ENCODE data around the gene LIPT2.

LIPT2 gene

DNA sequence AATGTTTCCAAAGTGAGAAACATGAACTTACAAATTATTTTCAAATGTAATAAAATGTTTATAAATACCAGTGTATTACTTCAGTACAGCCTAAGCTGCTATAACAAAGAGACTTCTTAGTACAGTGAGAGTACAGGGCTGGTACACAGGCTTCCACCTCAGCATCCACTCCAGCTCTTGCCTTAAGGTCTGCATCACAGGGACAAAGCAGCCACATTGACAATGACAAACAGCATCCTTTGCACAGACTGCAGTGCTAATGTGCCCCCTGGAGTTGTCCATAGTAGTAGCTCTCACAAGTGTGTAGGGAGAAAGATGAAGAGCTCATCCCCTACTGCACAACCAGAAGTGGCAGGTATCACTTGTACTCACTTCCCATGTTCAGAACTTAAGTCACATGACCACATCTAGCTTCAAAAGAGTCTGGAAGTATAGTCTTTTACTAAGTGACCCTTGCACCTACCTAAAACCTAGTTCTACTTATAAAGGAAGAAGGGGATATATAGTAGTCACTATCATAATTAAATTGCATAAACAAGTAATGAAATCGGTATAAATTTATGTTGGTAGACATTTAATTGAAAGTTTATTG is 10.7 kb upstream of the LIPT2 start:
- DNase-seq (ENCODE audit: low read depth in 2 of 3, low spot score in 2 of 3): no peak

DNA sequence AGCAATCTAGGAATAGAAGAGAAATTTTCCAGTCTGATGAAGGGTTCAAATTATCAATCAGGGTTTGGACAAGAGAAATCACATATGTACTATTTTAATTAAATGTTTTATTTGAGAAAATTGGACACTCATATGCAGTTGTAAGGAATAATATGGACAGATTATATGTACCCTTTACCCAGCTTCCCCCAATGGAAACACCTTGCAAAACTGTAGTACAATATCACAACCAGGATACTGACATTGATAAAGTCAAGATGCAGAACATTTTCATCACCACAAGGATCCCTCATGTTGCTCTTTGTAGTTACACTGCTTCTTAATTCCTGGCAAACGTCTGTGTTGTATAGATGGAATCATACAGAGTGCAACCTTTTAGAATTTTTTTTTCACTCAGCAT is 1.4 kb upstream of the LIPT2 start:
- no peak for DNase-seq (ENCODE audit: low read depth in 2 of 3, low spot score in 2 of 3)

DNA sequence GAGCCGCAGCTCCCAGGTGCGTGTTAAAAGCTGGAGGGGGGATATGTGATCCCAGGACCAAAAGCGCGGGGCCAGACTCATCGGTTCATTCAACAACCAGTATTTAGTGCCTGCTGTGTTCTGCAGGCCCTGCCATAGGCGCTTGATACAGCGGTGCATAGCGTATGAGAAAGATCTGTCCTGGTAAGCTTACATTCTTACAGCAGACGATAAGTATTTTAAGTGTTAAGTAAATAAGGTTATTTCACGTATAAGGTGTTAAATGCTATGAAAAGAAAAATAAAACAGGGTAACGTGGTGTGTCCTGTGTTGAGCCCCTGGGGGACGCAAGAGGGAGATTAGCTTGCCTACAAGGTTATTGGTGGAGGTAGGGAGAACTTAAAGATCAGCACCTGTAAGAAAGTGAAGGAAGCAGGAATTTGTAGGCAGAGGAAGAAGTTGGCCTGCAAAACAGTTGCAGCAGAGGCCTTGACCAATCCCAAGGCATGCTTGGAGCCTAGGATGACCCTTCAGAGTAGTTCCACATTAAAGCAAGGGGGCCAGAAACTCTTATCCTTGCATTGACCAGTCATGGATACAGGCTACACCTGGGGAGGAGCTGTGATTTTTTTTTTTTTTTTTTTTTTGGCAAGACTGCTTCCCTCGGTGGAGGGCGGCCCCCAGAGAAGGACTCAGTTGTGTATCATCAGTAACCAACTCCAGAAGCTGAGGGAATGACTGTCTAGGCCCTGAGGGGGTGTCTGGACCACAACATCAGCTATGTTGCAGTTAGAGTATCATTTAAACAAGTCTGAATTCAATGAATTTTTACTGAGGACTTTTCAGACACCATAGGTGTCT is 487 bp upstream of the LIPT2 start:
- no peak for DNase-seq (ENCODE audit: low read depth in 2 of 3, low spot score in 2 of 3)

DNA sequence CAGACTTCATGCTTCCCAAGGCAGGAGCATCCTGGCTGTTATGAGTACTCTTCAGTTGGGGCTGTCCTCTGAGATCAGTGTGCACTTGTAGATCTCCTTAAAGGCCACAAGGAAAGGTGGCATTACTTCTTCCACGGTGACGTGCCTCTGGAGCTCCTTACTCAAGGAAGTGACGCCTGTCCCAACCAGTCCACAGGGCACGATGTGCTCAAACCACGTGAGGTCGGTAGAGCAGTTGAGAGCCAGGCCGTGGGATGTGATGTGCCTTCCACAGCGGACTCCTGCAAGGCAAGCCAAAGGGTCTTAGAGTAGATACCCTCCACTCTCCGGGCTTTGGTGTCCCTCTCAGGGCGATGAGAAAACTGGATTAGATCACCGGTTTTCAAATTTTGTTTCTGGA is 1.4 kb downstream of the LIPT2 start:
- DNase-seq (ENCODE audit: low read depth in 2 of 3, low spot score in 2 of 3): no peak

DNA sequence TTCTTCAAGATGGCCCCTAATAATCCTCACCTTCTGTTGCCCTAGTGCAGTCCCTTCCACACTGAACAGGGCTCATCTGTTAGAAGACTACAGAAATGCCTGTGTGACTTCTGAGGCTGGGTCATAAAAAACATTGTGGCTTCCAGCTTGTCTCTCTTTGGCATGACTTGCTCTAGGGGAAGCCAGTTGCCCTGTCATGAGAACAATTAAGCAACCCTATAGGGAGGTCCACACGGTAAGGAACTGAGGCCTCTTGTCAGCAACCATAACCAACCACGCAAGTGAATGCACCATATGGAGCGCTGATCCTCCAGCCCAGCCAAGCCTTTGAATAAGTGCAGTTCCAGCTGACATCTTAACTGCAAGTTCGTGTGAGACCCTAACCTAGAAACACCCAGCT is 2.6 kb downstream of the LIPT2 start:
- no peak for DNase-seq (ENCODE audit: low read depth in 2 of 3, low spot score in 2 of 3)

DNA sequence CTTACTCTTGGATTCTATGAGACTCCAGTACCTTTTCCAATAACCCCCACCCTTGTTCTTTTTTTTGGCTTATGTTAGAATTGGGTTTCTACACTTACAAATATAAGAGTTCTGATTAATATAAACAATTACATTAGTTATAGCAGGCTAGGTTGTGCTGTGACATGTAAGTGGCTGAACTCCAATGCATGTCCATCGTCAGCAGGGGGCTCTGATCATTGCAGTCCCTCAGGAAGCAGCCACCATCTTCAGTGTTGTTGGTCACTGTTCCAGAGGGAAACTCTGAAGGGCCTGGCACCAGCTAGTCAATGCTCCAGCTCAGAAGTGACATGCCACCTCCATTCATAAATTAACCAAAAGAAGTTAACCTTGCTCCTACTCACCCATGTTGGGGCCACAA is 5.6 kb downstream of the LIPT2 start:
- no peak for DNase-seq (ENCODE audit: low read depth in 2 of 3, low spot score in 2 of 3)

DNA sequence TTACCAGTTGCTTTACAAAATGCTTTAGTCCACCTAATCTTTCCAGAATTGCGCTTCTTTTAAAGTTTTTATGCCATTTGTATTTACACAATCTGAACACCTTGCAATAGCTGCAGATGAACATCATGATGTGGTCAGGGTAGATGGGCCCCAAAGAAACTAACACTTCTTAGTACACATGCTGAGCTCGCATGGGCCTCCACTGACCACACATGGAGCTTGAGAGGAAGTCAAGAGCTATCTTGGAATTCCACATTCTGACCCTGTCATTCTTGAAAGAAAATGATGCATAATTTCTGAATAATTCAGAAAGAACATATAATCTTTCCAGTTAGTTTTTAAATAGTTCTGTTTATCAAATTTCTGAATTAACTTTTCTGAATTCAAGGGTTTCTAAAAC is 7.7 kb downstream of the LIPT2 start:
- DNase-seq (ENCODE audit: low read depth in 2 of 3, low spot score in 2 of 3): no peak

DNA sequence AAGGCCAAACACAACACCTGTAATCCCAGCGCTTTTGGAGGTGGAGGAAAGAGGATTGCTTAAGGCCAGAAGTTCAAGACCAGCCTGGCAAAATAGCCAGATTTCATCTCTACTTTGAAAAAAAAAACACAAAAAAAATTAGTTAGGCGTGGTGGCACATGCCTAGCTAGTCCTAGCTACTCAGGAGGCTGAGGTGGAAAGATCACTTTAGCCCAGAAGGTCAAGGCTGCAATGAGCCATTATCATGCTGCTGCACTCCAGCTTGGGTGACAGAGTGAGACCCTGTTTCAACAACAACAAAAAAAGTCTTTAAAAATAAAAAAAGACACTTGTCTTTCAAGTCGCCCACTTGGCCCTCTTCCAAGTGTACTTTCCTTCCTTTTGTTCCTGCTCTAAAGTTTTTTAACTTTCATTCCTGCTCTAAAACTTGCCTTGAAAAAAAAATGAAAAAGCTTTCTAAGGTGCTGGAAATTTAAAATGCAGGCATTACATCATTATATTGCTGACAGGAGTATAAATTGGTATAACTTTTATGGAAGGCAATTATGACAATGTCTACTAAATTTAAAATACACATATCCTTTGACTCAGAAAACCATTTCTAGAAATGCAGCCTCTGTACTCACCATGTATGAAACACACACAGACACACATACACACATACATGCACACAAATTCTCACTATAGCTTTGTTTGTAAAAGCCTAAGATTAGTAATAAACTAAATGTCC is 12.7 kb downstream of the LIPT2 start:
- DNase-seq (ENCODE audit: low read depth in 2 of 3, low spot score in 2 of 3): no peak

DNA sequence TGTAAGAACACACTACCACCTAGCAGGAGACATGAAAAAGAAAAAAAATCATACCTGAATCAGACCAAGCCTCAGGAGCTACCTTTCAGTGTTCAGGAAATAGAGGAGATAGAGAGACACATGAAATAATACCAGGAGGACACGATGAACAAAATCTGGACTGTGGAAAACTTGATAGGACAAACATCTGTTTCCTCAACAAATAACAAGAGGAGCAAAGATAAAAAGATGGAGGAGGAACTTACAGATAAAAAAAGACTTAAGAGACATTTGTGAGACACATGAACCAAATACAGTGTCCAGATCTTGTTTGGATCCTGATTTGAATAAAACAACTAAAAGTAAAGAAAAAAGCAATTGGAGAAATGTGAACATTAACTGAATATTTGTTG is 13.8 kb downstream of the LIPT2 start:
- DNase-seq (ENCODE audit: low read depth in 2 of 3, low spot score in 2 of 3): no peak

DNA sequence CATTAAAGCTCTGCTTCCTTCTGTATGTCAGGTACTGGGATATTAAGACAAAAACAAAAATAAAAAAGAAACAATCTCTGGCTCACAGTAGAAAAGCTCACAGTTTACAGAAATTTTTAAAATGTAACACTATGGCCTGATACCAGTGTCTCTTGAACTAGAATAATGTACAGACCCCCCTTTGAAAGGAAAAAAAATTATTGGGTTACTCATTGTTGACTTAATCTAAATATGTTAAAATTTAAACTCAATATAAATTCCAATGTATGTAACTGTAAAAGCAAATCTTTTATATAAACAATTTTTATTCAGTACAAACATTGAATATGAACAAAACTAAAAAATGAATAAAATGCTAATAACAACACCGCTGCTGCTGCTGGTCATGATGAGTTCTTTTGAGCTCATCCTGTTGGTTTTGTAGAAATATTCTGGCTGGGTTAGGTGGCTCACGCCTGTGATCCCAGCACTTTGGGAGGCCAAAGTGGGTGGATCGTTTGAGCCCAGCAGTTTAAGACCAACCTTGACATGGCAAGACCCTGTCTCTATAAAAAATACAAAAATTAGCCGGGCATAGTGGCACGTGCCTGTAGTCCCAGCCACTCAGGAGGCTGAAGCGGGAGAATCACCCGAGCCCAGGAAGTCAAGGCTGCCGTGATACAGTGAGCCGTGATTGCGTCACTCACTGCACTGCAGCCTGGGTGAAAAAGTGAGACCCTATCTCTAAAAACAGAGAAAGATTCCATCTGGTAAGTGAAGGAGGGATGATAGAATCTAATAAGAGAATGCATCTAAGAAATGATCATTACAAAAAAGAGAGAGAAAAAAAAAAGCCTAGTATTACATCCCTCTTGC is 14.4 kb downstream of the LIPT2 start:
- DNase-seq (ENCODE audit: low read depth in 2 of 3, low spot score in 2 of 3): no peak

DNA sequence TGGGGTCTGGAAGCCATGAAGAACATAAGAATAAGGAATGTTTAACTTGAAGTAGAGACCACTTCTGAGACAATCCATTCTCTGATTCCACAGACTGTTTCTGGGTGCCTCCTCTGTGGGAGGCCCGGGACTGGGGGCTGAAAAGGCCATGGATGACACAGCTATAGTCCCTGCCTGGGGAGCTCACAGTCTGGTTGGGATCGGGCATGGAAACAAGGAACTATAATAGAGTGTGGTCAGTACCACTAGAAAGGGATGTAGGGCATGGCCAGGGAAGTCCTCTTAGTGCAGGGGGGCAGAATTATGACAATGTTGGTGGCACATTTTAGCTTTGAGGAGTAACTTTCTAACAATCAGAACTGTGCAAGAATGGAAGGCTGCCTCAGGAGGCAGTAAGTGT is 17.0 kb downstream of the LIPT2 start:
- DNase-seq (ENCODE audit: low read depth in 2 of 3, low spot score in 2 of 3): no peak

DNA sequence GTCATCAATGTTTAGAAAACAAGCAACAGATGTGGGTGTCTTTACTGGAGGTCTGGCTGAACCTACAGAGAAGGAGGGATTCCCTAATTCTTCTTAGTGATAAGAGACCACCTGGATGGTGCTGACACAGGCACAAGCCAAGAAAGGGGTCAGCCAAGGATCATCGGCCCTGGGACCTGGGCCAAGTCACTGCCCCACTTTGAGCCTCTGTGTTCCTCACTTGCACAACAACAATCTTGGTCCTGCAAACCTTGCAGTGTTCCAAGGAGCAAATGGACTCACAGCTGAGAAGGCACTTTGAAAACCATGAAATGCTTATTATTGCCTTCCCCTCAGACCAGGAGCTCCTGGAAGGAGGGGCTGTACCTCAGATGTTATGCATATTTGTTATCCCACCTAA is 19.2 kb downstream of the LIPT2 start:
- no peak for DNase-seq (ENCODE audit: low read depth in 2 of 3, low spot score in 2 of 3)

DNA sequence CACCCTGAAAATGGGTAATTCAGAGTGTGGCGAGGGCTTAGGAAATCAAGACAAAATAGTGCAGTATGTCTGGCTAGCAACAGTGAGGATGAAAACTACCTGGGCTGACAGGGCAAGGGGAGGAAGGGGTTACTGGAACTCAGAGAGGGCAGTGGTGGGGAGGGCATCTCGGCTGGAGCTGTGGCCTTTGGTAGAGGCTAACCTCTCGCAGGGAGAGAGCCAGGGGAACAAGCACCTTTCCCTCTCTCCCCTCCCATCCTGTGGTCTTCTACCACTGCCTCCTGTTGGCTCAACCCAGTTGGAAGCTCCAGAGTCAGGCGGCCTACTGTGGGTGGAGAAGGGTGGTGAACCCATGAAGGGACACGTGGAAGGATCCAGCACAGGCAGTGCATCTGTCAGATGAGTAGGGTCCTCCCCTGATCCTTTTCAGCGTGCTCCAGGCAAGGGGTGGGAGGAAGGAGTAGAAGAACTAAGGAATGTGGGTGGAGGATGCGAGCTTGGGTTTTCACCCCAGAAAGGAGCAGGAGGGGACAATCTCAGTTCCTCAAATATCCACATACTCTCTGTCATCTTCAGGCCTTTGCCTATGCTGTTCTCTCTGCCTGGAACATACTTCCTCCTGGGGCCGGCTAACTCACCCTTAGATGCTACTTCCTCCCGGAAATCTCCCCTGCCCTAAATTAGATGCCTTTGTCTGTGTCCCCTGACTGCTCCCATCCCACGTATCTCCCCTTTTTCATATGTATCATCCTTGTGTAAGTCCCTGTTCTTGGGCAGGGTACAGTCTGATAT is 19.9 kb downstream of the LIPT2 start:
- DNase-seq (ENCODE audit: low read depth in 2 of 3, low spot score in 2 of 3): no peak

DNA sequence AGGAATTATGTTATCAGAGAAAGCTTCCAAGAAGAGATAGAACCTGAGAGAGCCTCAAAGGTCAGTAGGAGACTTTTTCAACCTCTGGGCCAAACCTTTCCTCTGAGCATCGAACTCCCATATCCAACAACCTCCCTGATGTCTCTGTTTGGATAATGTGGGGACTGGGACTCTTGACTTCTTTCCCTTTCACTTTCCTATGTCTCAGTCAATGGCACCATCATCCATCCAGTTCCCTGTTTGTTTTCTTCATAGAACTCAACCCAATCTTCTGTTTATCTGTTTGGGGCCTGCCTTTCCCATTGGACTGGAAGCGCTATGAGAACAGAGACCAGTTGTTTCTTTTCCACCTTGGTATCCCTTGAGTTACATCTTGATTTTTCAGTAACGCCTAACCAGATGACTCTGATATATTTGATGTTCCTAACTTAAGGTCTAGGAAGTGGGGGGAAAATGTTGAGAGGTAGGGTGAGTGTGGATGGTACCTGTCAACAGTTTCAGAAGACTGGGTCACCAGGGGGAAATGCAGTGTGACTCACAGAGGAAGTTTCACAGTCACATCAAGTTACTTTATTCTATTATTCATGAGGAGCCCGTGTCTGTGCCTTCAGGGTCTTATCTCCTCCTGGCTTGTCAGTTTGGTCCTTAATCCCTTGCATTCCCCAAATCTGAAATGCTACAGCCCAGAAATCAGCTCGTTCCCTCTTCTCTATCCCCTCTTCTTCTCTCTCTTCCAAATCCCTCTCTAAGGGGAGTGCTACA is 21.7 kb downstream of the LIPT2 start:
- no peak for DNase-seq (ENCODE audit: low read depth in 2 of 3, low spot score in 2 of 3)

DNA sequence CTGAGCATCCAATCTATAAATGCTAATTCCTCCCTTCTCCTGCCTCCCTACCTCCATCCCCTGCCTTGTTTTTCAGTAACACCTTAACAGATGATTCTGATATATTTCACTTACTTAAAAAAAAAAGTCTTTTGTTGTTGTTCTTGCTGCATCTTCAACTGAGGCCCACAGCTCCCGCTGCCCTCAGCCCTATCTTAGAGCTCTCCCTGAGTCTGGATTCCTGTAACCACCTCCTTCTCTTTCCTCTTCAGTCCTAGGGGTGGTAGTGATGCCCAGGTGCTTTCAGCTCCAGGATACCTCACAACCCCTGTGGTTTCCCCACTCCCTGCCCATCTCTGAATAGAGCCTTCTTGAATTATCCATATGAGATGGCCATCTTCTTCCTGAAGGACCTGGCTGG is 22.5 kb downstream of the LIPT2 start:
- no peak for DNase-seq (ENCODE audit: low read depth in 2 of 3, low spot score in 2 of 3)

DNA sequence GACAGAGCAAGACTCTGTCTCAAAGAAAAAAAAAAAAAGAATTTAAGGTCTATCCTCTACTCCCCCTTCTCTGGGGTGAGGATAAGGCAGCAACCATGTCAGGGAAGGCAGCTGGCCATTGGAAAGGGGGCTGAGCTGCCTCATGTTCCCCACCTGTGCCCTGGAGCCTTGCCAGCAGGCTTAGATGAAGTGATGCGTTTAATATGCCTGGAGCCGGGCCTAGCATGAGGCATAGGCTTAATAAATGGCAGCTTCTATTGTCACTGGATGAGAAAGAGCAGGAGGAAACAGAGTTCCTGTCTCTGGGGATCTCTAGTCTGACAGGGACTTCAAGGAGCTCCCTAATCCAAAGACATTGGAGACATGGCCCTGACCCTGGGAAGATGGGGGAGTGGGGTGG is 23.0 kb downstream of the LIPT2 start:
- no peak for DNase-seq (ENCODE audit: low read depth in 2 of 3, low spot score in 2 of 3)

DNA sequence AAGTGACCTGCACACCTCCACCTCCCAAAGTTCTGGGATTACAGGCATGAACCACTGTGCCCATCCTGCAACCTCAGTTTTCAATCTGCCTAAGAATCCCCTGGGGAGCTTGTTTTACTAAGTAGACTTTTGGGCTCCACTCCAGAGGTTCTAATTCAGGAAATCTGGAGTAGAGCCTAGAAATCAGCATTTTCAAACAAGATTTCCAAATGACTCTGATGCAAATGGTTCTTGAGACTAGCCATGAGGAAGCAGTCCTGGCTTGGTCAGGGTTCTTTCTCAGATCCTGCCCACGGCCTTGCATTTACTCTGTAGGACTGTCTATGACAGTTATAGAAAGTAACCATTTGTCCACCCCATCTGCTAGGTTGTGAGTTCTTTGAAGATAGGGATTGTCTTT is 24.6 kb downstream of the LIPT2 start:
- no peak for DNase-seq (ENCODE audit: low read depth in 2 of 3, low spot score in 2 of 3)

DNA sequence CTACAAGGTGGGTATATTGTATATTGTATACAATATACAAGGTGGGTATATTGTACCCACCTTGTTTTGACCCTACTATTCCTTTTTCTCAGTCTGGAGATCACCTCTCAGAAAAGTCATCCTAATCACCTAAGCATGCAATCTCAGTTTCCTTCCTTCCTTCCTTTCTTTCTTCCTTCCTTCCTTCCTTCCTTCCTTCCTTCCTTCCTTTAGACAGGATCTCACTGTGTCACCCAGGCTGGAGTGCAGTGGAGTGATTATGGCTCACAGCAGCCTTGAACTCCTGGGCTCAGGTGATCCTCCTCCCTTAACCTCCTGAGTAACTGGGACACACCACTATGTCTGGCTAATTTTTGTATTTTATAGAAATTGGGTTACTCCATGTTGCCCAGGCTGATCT is 25.0 kb downstream of the LIPT2 start:
- no peak for DNase-seq (ENCODE audit: low read depth in 2 of 3, low spot score in 2 of 3)

DNA sequence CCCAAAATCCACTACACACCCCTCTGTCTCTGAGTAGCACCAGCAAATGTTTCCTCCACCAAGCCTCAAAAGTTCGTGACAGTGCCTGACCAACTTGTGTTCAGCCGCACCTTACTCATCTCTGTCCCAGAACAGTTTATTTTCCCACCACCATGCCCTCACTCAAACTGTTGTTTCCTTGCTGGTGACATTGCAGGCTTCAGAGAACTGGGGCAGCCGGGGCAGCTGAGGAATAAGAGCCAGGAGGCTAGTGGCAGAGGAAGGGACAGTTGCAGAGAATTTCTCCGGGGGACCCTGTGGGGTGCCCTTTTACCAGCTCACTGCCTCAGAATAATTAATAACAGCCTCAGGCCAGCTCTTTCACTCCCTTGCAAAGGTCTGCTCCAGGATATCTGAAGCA is 25.5 kb downstream of the LIPT2 start:
- DNase-seq (ENCODE audit: low read depth in 2 of 3, low spot score in 2 of 3): no peak

Data from activated CD8-positive, alpha-beta memory T cell treated with anti-CD3 and anti-CD28 coated beads for 48 hours (primary cell).